SK-N-SH treated with all-trans-retinoic acid at 6 μM for 48 hours (cell line): ENCODE results near the gene BEND5.

Experiments
- ATAC-seq: fragments of 200-7000 bp; cut with Tn5 transposase; 3 replicates; pipeline ENCODE4 v1.9.1; 2020; ENCODE audit warnings: mild to moderate bottlenecking, moderate library complexity
- ARNTL ChIP-seq: fragments of 450-650 bp; formaldehyde crosslinking; IDR thresholded peaks from 2 replicates; pipeline ENCODE4 v1.5.0; 2020; ENCODE audit warnings: low read depth, mild to moderate bottlenecking, moderate library complexity, borderline replicate concordance
- BACH2 ChIP-seq: fragments of 250-450 bp; sonication (Bioruptor Pico); IDR thresholded peaks from 2 replicates; pipeline ENCODE4 v1.9.0; 2021; ENCODE audit warnings: mild to moderate bottlenecking, borderline replicate concordance
- CREB5 ChIP-seq: fragments of 250-450 bp; sonication (Bioruptor Pico); IDR thresholded peaks from 2 replicates; pipeline ENCODE4 v1.5.1; 2020; ENCODE audit warnings: low read depth, mild to moderate bottlenecking, moderate library complexity
- CSDC2 ChIP-seq: fragments of 250-450 bp; sonication (Bioruptor Pico); IDR thresholded peaks from 2 replicates; pipeline ENCODE4 v1.5.0; 2020; ENCODE audit warnings: mild to moderate bottlenecking, moderate library complexity
- ESRRG ChIP-seq: fragments of 250-450 bp; sonication (Bioruptor Pico); IDR thresholded peaks from 2 replicates; pipeline ENCODE4 v1.6.1; 2021; ENCODE audit warnings: mild to moderate bottlenecking
- GLIS3 ChIP-seq: fragments of 250-450 bp; sonication (Bioruptor Pico); IDR thresholded peaks from 2 replicates; pipeline ENCODE4 v1.5.0; 2020; ENCODE audit warnings: mild to moderate bottlenecking, moderate library complexity
- ISL1 ChIP-seq: fragments of 250-450 bp; sonication (Bioruptor Pico); IDR thresholded peaks from 2 replicates; pipeline ENCODE4 v2.1.2; 2022; ENCODE audit warnings: mild to moderate bottlenecking, moderate library complexity
- PPARA ChIP-seq: fragments of 250-450 bp; sonication (Bioruptor Pico); IDR thresholded peaks from 2 replicates; pipeline ENCODE4 v1.5.0; 2020; ENCODE audit warnings: mild to moderate bottlenecking, borderline replicate concordance
- RARB ChIP-seq: fragments of 250-450 bp; sonication (Bioruptor Pico); IDR thresholded peaks from 2 replicates; pipeline ENCODE4 v1.8.0; 2021; ENCODE audit warnings: mild to moderate bottlenecking, moderate library complexity
- SNAI2 ChIP-seq: fragments of 250-450 bp; sonication (Bioruptor Pico); IDR thresholded peaks from 2 replicates; pipeline ENCODE4 v1.5.0; 2020; ENCODE audit warnings: mild to moderate bottlenecking, moderate library complexity
- TCF4 ChIP-seq: fragments of 250-450 bp; sonication (Bioruptor Pico); IDR thresholded peaks from 2 replicates; pipeline ENCODE4 v1.8.0; 2021; ENCODE audit warnings: mild to moderate bottlenecking, moderate library complexity, borderline replicate concordance
- TOX ChIP-seq: fragments of 250-450 bp; sonication (Bioruptor Pico); IDR thresholded peaks from 2 replicates; pipeline ENCODE4 v1.8.0; 2021; ENCODE audit warnings: mild to moderate bottlenecking, moderate library complexity, borderline replicate concordance
- ZC3H10 ChIP-seq: fragments of 250-450 bp; sonication (Bioruptor Pico); IDR thresholded peaks from 2 replicates; pipeline ENCODE4 v1.5.1; 2021; ENCODE audit warnings: mild to moderate bottlenecking, moderate library complexity
- ZFP3 ChIP-seq: fragments of 250-450 bp; sonication (Bioruptor Pico); IDR thresholded peaks from 2 replicates; pipeline ENCODE4 v1.5.0; 2020; ENCODE audit warnings: mild to moderate bottlenecking, moderate library complexity
- ZFP30 ChIP-seq: fragments of 450-650 bp; formaldehyde crosslinking; IDR thresholded peaks from 2 replicates; pipeline ENCODE4 v1.5.0; 2022; ENCODE audit warnings: mild to moderate bottlenecking, moderate library complexity
- ZNF565 ChIP-seq: fragments of 450-650 bp; formaldehyde crosslinking; conservative IDR thresholded peaks from 2 replicates; pipeline ENCODE4 v1.5.0; 2020; ENCODE audit warnings: low read depth, mild to moderate bottlenecking, moderate library complexity
- ZNF70 ChIP-seq: fragments of 450-650 bp; formaldehyde crosslinking; IDR thresholded peaks from 2 replicates; pipeline ENCODE4 v1.5.0; 2020; ENCODE audit warnings: mild to moderate bottlenecking, moderate library complexity
- ZNF8 ChIP-seq: fragments of 450-650 bp; formaldehyde crosslinking; IDR thresholded peaks from 2 replicates; pipeline ENCODE4 v1.5.0; 2020; ENCODE audit warnings: mild to moderate bottlenecking, moderate library complexity
- TF ChIP-seq, protein P1 (sequence below): fragments of 250-450 bp; sonication (Bioruptor Pico); IDR thresholded peaks from 2 replicates; pipeline ENCODE4 v1.5.1; 2021; ENCODE audit warnings: mild to moderate bottlenecking, moderate library complexity
- TF ChIP-seq, protein P2 (sequence below): fragments of 250-450 bp; sonication (Bioruptor Pico); IDR thresholded peaks from 2 replicates; pipeline ENCODE4 v1.8.0; 2020; ENCODE audit warnings: mild to moderate bottlenecking, moderate library complexity, borderline replicate concordance
- TF ChIP-seq, protein P3 (sequence below): fragments of 250-450 bp; sonication (Bioruptor Pico); IDR thresholded peaks from 2 replicates; pipeline ENCODE4 v1.8.0; 2021; ENCODE audit warnings: low read depth, mild to moderate bottlenecking, moderate library complexity, borderline replicate concordance
- TF ChIP-seq, protein P4 (sequence below): fragments of 250-450 bp; sonication (Bioruptor Pico); IDR thresholded peaks from 2 replicates; pipeline ENCODE4 v1.5.0; 2020; ENCODE audit warnings: mild to moderate bottlenecking, moderate library complexity

Gene BEND5

GRCh38 chr1:48726139-48726538 lies 50.6 kb downstream of the BEND5 start:
- TF ChIP-seq PPARA (CRISPR knock-in tag), result no peak
- no peak for TF ChIP-seq SNAI2
- TF ChIP-seq, protein P1, sequence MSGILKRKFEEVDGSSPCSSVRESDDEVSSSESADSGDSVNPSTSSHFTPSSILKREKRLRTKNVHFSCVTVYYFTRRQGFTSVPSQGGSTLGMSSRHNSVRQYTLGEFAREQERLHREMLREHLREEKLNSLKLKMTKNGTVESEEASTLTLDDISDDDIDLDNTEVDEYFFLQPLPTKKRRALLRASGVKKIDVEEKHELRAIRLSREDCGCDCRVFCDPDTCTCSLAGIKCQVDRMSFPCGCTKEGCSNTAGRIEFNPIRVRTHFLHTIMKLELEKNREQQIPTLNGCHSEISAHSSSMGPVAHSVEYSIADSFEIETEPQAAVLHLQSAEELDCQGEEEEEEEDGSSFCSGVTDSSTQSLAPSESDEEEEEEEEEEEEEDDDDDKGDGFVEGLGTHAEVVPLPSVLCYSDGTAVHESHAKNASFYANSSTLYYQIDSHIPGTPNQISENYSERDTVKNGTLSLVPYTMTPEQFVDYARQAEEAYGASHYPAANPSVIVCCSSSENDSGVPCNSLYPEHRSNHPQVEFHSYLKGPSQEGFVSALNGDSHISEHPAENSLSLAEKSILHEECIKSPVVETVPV (CRISPR knock-in tag), result no peak
- no peak for TF ChIP-seq GLIS3
- TF ChIP-seq ZFP3 (CRISPR knock-in tag), result no peak
- TF ChIP-seq, protein P2, sequence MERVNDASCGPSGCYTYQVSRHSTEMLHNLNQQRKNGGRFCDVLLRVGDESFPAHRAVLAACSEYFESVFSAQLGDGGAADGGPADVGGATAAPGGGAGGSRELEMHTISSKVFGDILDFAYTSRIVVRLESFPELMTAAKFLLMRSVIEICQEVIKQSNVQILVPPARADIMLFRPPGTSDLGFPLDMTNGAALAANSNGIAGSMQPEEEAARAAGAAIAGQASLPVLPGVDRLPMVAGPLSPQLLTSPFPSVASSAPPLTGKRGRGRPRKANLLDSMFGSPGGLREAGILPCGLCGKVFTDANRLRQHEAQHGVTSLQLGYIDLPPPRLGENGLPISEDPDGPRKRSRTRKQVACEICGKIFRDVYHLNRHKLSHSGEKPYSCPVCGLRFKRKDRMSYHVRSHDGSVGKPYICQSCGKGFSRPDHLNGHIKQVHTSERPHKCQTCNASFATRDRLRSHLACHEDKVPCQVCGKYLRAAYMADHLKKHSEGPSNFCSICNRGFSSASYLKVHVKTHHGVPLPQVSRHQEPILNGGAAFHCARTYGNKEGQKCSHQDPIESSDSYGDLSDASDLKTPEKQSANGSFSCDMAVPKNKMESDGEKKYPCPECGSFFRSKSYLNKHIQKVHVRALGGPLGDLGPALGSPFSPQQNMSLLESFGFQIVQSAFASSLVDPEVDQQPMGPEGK, result no peak
- no peak for TF ChIP-seq ZC3H10 (CRISPR knock-in tag)
- TF ChIP-seq CSDC2 (CRISPR knock-in tag), result no peak
- no peak for TF ChIP-seq BACH2
- TF ChIP-seq TCF4 (CRISPR knock-in tag), result no peak
- TF ChIP-seq RARB (CRISPR knock-in tag), result no peak
- no peak for ATAC-seq

DNA sequence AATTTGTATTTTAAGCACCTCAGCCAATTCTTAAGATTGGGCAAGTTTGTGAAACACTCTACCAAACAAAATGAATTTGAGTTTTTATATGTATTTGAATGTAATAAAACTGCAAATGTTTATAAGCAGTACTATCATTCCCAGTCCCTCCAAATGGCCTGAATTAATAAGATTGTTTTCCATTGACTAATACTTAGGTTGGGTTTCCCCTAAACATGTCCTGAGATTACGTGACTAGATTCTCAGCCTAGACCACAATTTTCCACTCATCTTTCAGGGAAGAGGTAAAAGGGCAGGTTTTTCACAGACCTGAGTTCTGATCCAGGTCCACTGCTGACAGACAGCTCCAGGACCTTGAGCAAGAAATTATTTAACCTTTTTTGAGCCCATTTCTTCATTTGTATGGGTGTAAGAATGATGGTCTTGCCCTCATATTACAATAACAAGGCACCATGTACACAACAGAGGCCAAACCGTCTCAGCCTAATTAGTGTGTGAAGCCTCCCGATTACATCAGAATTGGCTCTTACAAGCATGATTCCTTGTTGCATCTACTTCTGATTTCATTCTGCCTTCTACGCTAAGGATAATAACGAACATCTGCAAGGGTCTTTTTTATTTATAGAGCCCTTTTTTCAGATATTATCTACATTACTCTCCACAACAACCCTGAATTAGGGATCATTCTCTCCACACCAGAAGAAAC lies 51.2 kb downstream of the BEND5 start:
- TF ChIP-seq ZNF70 (CRISPR knock-in tag), result no peak
- no peak for TF ChIP-seq RARB (CRISPR knock-in tag)
- TF ChIP-seq GLIS3, result no peak
- TF ChIP-seq, protein P1 (CRISPR knock-in tag), result no peak
- TF ChIP-seq BACH2, result no peak
- TF ChIP-seq ZNF8 (CRISPR knock-in tag), result no peak
- TF ChIP-seq ESRRG (CRISPR knock-in tag), result no peak
- TF ChIP-seq ZFP30, result no peak
- TF ChIP-seq ZNF565, result no peak
- TF ChIP-seq ISL1 (CRISPR knock-in tag), result no peak
- TF ChIP-seq ARNTL (CRISPR knock-in tag), result no peak
- no peak for TF ChIP-seq CREB5 (CRISPR knock-in tag)
- no peak for TF ChIP-seq TOX (CRISPR knock-in tag)
- TF ChIP-seq, protein P3, sequence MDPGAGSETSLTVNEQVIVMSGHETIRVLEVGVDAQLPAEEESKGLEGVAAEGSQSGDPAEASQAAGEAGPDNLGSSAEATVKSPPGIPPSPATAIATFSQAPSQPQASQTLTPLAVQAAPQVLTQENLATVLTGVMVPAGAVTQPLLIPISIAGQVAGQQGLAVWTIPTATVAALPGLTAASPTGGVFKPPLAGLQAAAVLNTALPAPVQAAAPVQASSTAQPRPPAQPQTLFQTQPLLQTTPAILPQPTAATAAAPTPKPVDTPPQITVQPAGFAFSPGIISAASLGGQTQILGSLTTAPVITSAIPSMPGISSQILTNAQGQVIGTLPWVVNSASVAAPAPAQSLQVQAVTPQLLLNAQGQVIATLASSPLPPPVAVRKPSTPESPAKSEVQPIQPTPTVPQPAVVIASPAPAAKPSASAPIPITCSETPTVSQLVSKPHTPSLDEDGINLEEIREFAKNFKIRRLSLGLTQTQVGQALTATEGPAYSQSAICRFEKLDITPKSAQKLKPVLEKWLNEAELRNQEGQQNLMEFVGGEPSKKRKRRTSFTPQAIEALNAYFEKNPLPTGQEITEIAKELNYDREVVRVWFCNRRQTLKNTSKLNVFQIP (CRISPR knock-in tag), result no peak
- TF ChIP-seq CSDC2 (CRISPR knock-in tag), result no peak
- TF ChIP-seq ZC3H10 (CRISPR knock-in tag), result no peak
- no peak for TF ChIP-seq SNAI2
- TF ChIP-seq PPARA (CRISPR knock-in tag), result no peak
- TF ChIP-seq, protein P4, sequence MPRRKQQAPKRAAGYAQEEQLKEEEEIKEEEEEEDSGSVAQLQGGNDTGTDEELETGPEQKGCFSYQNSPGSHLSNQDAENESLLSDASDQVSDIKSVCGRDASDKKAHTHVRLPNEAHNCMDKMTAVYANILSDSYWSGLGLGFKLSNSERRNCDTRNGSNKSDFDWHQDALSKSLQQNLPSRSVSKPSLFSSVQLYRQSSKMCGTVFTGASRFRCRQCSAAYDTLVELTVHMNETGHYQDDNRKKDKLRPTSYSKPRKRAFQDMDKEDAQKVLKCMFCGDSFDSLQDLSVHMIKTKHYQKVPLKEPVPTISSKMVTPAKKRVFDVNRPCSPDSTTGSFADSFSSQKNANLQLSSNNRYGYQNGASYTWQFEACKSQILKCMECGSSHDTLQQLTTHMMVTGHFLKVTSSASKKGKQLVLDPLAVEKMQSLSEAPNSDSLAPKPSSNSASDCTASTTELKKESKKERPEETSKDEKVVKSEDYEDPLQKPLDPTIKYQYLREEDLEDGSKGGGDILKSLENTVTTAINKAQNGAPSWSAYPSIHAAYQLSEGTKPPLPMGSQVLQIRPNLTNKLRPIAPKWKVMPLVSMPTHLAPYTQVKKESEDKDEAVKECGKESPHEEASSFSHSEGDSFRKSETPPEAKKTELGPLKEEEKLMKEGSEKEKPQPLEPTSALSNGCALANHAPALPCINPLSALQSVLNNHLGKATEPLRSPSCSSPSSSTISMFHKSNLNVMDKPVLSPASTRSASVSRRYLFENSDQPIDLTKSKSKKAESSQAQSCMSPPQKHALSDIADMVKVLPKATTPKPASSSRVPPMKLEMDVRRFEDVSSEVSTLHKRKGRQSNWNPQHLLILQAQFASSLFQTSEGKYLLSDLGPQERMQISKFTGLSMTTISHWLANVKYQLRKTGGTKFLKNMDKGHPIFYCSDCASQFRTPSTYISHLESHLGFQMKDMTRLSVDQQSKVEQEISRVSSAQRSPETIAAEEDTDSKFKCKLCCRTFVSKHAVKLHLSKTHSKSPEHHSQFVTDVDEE (CRISPR knock-in tag), result no peak
- no peak for TF ChIP-seq TCF4 (CRISPR knock-in tag)
- no peak for ATAC-seq
